Measurements from ENCODE around the gene NTM.

DNA sequence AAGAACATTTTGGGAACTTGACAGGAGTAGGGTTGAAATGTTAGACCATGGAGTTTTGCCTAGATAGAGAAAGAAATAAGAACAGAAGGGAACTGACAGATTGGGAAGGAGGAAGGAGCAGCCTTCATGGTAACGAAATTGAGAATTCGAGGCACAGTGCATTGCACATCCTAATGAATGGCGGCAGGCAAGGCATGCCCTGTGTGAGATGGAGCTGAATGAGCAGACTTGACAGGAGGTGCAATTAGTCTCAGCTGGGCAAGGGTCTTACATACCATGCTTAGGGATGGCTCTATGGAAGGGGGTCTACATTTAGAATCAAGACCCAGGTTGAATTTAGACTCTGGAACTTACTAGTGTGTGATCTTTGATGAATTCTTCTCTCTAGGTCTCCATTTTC, 25.0 kb upstream of the NTM start:
- TF ChIP-seq BHLHE40 (IDR thresholded peaks at IDR 0.05; ENCODE audit: borderline replicate concordance) (no peak), ZNF384 (IDR thresholded peaks at IDR 0.05) (no peak), FOXK2 (IDR thresholded peaks at IDR 0.05) (no peak), ARNT (IDR thresholded peaks at IDR 0.05) (no peak), FOXM1 (IDR thresholded peaks at IDR 0.05; ENCODE audit: borderline replicate concordance) (no peak), NFRKB (IDR thresholded peaks at IDR 0.05) (no peak), ELF4 (IDR thresholded peaks at IDR 0.05) (no peak)
